Esophagus muscularis mucosa (tissue), 3 donors: ENCODE results near the gene BCAS3.

Experiments used
- CTCF ChIP-seq, 3 experiments: fragments of 200-600 bp in 2 of 3; fragments of 450-650 bp in 1 of 3; sonication (generic) in 2 of 3; IDR thresholded peaks; one replicate each; pipeline ENCODE4 v1.5.1; 2017 to 2019; ENCODE audit warnings: antibody characterized with exemption in 3 of 3, mild to moderate bottlenecking in 2 of 3, moderate library complexity in 1 of 3
- EP300 ChIP-seq: sonication (generic); formaldehyde crosslinking; IDR thresholded peaks from one replicate; pipeline ENCODE4 v1.6.1; 2017; ENCODE audit warnings: antibody characterized with exemption

DNA sequence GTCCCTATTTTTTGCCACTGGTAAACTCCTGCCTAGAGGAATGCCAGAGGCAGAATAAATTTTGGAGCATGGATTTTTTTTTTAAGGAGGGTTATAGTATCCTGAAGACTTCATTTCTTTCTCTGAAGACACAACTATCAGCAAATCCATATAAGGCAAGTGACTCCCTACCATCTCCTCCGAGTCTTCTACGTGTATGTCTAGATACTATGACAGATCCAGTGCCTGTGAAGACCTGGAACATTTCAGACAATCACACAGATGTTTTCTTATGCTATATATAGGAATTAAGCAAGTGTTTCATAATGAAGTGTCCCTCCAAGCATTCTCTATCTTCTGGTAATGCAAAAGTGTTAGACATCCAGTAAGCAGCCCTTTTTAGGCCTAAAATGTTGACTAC, 466.5 kb downstream of the BCAS3 start:
- no peak for TF ChIP-seq CTCF (IDR thresholded peaks at IDR 0.05)
- TF ChIP-seq EP300 = no peak
